ENCODE results near the gene MPZL1. TPM values are rescaled to one million over a fixed set of nuclear protein-coding genes. Genes with fewer than 3 reads are reported as not detected.

Gene MPZL1
- total and polyA plus RNA-seq, 2 of the 8 experiments (the other 6 are each of a cell fraction or from before 2014, with no cell fraction given) = 37.8 to 120 TPM

DNA sequence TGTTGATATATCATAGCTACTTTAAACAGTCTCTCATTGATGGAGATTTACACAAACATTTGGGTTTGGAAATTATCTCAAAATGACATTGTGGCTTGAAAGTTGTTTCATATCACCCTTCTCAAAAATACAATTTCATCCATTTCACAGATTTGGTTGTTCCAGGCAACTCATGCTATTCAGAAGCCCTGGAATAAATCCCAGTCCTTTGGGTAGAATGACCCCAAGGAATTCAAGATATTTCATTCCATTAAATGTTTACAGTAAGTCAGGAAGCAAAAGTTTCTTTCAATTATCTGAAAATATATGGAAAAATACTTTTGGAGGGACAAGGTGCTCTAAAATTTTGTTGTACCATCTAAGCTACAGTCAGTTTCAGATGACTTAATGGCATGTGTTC is 27.1 kb downstream of the MPZL1 start:
- DNase-seq (ENCODE audit: low read depth in 1 of 2, low spot score in 2 of 2) (no peak), FAIRE-seq (no peak)
- no peak overlapping the region for H3K27ac ChIP-seq (ENCODE audit: low read depth, low read length)
- H4K8ac ChIP-seq (ENCODE audit: extremely low read depth, insufficient read depth, low read length) = no peak overlapping the region
- no peak overlapping the region for H2BK20ac ChIP-seq (ENCODE audit: low read length)
- H4K91ac ChIP-seq (replicated peaks; ENCODE audit: insufficient read length, low read length) = no peak overlapping the region
- no peak overlapping the region for H2BK120ac ChIP-seq (replicated peaks; ENCODE audit: low read depth, low read length)
- H3K4me1 ChIP-seq (replicated peaks in 1 of 4; ENCODE audit: control insufficient read depth in 3 of 4, insufficient read depth in 4 of 4, low read length in 3 of 4) = peaks cover 0 to 7% (median 0%) of the 10 kb centered on the region in 4 experiments; a peak in 3 of 7 replicates
- TF ChIP-seq BCL11A (IDR thresholded peaks at IDR 0.05; ENCODE audit: low read depth in 2 of 2, low read length in 2 of 2) (no peak), FOSL1 (IDR thresholded peaks at IDR 0.05; ENCODE audit: insufficient read depth, low read depth, low read length) (no peak), CHD2 (IDR thresholded peaks at IDR 0.05; ENCODE audit: low read length) (no peak), SRF (IDR thresholded peaks at IDR 0.05; ENCODE audit: low read depth, low read length) (no peak), PHF8 (conservative IDR thresholded peaks at IDR 0.05; ENCODE audit: low read depth, low read length) (no peak), TBP (IDR thresholded peaks at IDR 0.05; ENCODE audit: low read depth, low read length) (no peak), RNF2 (IDR thresholded peaks at IDR 0.05; ENCODE audit: borderline replicate concordance, low read depth, low read length, missing control alignments, poor library complexity, severe bottlenecking) (no peak), CTBP2 (IDR thresholded peaks at IDR 0.05; ENCODE audit: borderline replicate concordance, insufficient read depth, insufficient read length, low read length) (no peak), KDM4A (IDR thresholded peaks at IDR 0.05; ENCODE audit: low read depth, low read length, severe bottlenecking) (no peak), GABPA (IDR thresholded peaks at IDR 0.05; ENCODE audit: borderline replicate concordance, insufficient read depth, low read length) (no peak), CREB1 (IDR thresholded peaks at IDR 0.05) (no peak), SUZ12 (IDR thresholded peaks at IDR 0.05; ENCODE audit: low read length) (no peak), ASH2L (IDR thresholded peaks at IDR 0.05; ENCODE audit: low read length) (no peak), GTF2F1 (IDR thresholded peaks at IDR 0.05; ENCODE audit: borderline replicate concordance, low read depth, low read length) (no peak), RBBP5 (IDR thresholded peaks at IDR 0.05; ENCODE audit: borderline replicate concordance, low read depth, low read length) (no peak), MAFK (IDR thresholded peaks at IDR 0.05; ENCODE audit: low read depth, low read length) (no peak)
- H3K56ac ChIP-seq (replicated peaks; ENCODE audit: insufficient read length, low read depth, low read length) = no peak overlapping the region
- no peak overlapping the region for H2BK5ac ChIP-seq (ENCODE audit: low read depth, low read length)
- H2BK15ac ChIP-seq (ENCODE audit: low read length) = no peak overlapping the region
- H3K18ac ChIP-seq (ENCODE audit: extremely low read depth, low read length) = no peak overlapping the region
- POLR2A ChIA-PET (ENCODE audit: partially characterized antibody) = no interaction called here
- H3K27me3 ChIP-seq (replicated peaks in 1 of 4; ENCODE audit: control insufficient read depth in 3 of 4, extremely low read depth in 1 of 4, insufficient read depth in 3 of 4, low read length in 3 of 4) = no peaks in the 10 kb centered on the region
- H3K79me2 ChIP-seq (ENCODE audit: control insufficient read depth in 1 of 2, insufficient read depth in 2 of 2, low read length in 2 of 2) = peaks cover 0 to 68% of the 10 kb centered on the region in 2 experiments; a peak in 2 of 4 replicates
- H2AFZ ChIP-seq (ENCODE audit: low read length) = no peak overlapping the region
- no peak overlapping the region for H2AK5ac ChIP-seq (ENCODE audit: low read depth, low read length)
- H3K23ac ChIP-seq (ENCODE audit: insufficient read length) = no peak overlapping the region
- H4K20me1 ChIP-seq (replicated peaks in 1 of 2; ENCODE audit: control insufficient read depth in 1 of 2, insufficient read depth in 2 of 2, low read length in 2 of 2) = peaks cover 3 to 9% of the 10 kb centered on the region in 2 experiments
- CTCF ChIA-PET (ENCODE audit: partially characterized antibody) = interaction anchor here (0.9 to 1.5 kb wide), 5 partner anchors 10 to 61 kb away, joined by 3 to 4 read pairs (median 3); no protein-coding TSS in a partner anchor
- H3K23me2 ChIP-seq (ENCODE audit: low read depth, low read length) = no peaks in the 10 kb centered on the region
- no peaks in the 10 kb centered on the region for H3K36me3 ChIP-seq (ENCODE audit: control insufficient read depth in 2 of 4, insufficient read depth in 4 of 4, low read length in 3 of 4)
- no peak overlapping the region for H3K9ac ChIP-seq (replicated peaks in 1 of 4; ENCODE audit: extremely low read depth in 1 of 4, low read depth in 3 of 4, low read length in 3 of 4)
- H3K4me2 ChIP-seq (ENCODE audit: insufficient read depth in 1 of 2, low read depth in 2 of 2, low read length in 2 of 2) = no peak overlapping the region
- no peak overlapping the region for H4K5ac ChIP-seq (ENCODE audit: insufficient read length, low read depth, low read length)
- H3K9me3 ChIP-seq (ENCODE audit: insufficient read depth in 2 of 2, low read depth in 1 of 2, low read length in 1 of 2) = no peaks in the 10 kb centered on the region
- H3K4me3 ChIP-seq (ENCODE audit: extremely low read depth in 1 of 4, insufficient read depth in 2 of 4, low read depth in 3 of 4, low read length in 4 of 4) = no peak overlapping the region
- no peak overlapping the region for H3K4ac ChIP-seq (replicated peaks; ENCODE audit: insufficient read length, low read depth, low read length)
- H2BK12ac ChIP-seq (ENCODE audit: low read depth, low read length) = no peak overlapping the region
- H3K14ac ChIP-seq (ENCODE audit: insufficient read length) = no peak overlapping the region
- peaks cover 14% of the 10 kb centered on the region for H3K79me1 ChIP-seq (ENCODE audit: low read depth, low read length)
